Cerebellar cortex (tissue), 1 donor: ENCODE results near the gene LRP1B.
"Not testable (repeated sequence)": the region's sequence is repeated elsewhere in the genome, so short reads cannot be mapped to it uniquely, and the experiment has no call there.

Source experiments
- DNase-seq: peaks from one replicate; pipeline ENCODE4 v3.0.0-alpha.2; 2015; ENCODE audit warnings: low spot score

The LRP1B gene

DNA sequence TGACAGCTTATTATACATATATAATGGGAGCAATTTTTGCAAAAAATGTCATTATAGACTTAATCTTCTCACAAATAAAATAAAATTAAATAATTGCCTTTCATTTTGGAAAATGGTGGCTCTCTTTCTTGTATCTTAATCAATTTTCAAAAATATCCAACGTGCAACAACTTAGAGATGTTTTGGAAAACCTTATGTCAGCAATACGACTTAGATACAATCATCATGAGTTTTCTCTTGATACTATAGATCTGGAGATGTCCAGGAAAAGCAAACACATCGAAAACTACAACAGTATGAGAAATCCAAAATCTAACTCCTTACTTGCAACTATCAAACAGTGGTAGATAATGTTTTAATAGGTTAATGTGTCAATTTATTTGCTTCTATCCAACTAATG is 1529.0 kb downstream of the LRP1B start:
- no peak for DNase-seq

DNA sequence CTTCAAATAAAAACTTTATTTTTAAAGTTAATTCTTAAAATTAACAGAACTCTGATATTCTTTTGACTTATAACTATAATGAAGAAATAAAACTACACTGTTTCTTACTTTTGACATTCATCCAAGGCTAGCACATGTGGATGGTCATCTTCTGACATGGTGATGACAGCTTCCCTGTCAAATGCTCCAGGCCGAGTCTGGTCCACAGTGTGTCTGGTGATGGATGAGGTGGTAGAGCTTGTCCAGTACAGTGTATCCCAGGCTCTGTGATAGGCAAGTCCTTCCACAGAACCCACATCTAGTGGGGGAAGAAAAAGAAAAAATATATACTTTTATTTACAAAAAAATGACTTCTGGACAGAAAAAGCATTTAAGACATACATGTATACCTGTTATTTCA is 1529.5 kb downstream of the LRP1B start:
- no peak for DNase-seq

DNA sequence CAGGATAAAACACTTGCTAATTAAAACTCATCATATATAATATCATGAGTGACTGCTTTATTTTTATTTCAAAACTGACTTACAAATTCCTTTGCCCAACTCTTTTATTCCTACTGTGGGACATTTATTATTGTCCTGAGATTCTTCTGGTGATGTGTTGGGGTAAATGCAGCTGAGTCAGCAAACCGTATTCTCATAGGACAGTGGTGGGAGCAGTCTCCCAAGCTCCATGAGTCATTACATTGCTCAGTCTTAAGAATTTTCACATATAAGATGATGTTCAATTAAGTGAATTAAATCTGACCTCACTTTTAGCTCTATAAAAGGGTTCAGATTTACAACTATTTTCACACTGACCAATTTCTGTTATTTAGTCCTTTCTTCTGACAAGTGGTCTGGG is 1530.7 kb downstream of the LRP1B start:
- no peak for DNase-seq

DNA sequence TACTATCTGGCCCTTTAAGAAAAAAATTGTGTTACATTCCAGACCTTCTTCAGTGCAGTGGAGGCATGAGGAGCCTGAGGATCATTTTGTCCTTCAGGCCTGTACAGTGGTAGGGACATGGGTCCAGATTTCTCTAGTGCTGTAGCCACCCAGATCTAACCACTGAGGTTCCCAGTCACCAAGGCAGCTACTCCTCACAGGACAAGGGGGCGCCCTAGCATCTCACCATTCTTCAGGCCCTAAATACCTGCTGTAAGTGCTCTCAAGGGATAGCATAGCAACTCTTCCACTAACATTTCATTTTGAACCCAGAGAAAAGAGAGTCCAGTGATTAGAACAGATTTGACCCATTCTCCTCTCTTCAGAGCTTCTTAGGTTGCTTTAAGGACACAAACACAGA is 1533.0 kb downstream of the LRP1B start:
- no peak for DNase-seq

DNA sequence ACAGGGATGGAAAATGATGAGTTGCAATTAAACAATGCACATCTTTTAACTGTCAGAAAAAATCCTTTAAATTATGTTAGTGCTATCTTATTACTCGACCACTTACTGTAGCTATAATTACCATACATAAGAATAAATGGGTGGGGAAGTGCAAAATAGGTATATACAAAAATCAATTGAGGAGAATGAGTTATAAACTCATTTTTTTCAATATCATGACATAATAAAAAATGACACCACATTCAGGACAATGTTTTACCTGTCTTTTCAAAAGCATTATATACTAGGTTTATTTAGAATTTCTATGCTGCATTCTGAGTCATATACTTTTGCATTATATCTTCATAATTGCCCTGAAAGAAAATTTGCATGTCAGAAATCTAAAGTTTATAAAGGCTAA is 1533.6 kb downstream of the LRP1B start:
- DNase-seq: no peak

DNA sequence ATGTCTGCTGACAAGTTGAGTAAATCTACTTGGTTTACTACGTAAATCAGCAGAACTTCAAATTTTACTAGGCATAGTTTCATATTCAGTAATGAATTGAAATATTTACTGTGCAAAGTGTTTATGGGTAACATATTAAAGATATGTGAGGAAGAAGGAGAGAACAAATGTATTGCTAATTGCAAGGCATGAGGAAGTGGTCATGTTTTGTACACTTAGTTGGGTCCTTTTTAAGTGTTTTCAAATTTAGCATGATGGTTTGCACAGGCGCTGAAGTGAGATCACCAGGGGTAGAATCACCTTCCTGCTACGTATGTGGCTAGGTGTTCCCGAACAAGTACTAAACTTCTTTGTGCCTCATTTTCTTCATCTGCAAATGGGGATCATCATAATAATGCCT is 1534.4 kb downstream of the LRP1B start:
- DNase-seq: no peak

DNA sequence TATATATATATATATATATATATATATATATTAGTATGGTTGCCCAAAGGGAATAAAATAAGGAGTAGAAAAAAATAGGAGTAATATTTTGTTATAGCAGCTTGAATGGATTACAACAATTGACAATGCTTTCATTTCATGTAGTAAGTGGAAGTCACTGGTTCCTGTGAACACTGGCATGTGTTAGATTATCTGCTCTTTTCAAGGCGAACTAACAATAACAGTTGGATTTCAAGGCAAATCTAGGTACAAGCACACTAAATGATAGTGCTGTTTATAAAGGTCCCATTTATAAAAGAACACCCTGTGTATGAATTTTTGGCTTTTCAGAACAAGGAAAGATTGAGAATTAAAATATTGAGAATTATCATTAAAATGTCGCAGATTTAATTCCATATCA is 1535.7 kb downstream of the LRP1B start:
- no peak for DNase-seq

DNA sequence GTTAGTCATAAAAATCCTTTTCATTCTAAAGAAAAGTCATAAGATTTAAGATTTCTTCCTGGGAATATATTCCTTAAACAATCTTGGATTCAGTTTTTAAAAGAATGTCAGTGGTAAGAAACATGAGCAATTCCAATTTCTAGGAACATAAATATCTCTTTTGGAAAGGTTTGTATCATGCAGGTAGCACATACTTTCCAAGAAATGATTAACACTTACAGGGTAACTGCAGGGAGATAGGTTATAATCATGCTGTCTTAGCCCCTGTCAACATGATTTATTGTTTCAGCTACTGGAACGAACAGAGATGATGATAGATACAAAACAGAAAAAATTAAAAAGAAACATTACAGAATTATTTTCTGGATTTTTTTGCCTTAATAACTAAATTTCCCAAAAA is 1537.7 kb downstream of the LRP1B start:
- no peak for DNase-seq

DNA sequence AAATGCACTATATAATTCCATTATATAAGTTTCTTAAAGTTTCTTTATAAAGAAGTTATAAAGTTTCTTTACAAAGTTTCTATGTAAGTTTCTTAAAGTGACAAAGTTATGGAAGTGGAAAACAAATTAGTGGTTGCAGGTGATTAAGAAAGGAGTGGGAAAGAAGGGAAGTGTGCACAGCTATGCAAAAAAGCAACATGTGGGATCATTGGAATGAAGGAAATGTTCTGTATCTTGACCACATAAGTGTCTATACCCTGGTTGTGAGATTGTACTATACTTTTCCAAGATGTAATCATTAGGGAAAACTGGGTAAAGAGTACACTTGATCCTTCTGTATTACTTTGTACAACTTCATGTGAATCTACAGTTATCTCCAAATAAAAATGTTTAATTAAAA is 1541.1 kb downstream of the LRP1B start:
- DNase-seq: no peak

DNA sequence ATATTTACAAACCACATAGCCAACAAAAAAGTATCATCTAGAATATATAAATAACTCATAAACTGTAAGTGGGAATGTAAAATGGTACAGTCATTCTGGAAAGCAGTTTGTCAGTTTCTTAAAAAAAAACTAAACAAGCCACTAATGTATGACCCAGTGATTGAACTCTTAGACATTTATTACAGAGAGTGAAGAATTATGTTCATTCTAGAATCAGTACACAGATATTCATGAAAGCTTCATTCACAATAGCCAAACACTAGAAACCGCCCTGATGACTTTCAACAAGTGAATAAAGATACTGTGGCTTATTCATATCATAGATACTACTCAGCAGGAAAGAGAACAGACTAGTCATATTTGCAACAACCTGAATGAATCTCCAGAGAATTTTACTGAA is 1541.5 kb downstream of the LRP1B start:
- DNase-seq: no peak

DNA sequence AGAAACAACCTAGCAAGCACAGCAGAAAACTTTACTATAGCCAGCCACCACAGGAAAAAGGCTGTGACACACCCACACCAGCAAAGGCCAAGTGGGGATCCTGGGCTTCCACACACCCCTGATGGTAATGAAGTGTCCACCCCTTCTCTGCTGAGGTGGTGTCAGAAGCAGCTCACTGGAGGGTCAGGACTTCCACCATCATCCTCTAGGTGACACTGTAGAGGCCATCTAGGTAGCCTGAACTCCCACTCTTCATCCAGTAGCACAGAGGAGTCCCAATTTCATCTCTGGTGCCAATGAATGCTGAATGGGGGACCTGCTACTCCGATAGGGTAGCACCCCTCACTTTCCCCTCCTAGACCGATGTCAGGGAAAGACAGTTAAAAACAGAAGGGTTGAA is 1544.4 kb downstream of the LRP1B start:
- peak; percentile 13 for DNase-seq

DNA sequence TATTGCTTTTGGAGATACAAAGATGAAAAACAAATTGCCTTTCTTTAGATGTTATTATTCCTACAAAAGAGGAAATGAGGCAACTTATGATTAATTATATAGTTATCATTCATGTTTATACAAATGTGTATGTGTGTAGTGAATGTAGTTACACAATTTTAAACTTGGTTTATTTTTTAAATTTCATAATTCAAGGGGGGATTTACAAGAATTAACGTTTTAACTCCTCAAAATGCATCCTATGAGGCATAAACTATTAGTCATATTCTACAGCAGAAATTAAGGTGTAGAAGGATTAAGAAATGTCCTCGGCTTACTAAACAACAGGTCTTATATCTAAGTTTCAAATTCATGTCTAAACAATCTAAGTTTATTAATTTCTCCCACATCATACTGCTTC is 1545.8 kb downstream of the LRP1B start:
- DNase-seq: no peak

DNA sequence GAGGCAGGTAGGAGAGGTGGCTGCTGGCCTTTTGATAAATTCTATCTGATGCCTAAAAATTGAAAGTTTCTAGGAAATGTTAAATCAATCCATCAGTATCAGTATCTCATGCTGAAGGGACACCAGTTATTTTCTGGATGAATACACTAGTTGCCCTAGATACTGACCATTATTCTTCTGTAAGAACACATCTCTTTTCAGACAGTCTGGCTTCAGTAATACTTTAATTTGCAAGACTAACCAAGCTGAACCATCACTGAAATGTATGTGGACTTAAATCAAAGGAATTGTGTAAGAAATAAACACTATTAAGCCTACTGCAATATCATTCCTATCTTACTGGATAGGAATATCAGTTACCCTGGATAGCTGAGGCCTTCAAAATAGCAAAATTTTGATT is 1546.3 kb downstream of the LRP1B start:
- no peak for DNase-seq

DNA sequence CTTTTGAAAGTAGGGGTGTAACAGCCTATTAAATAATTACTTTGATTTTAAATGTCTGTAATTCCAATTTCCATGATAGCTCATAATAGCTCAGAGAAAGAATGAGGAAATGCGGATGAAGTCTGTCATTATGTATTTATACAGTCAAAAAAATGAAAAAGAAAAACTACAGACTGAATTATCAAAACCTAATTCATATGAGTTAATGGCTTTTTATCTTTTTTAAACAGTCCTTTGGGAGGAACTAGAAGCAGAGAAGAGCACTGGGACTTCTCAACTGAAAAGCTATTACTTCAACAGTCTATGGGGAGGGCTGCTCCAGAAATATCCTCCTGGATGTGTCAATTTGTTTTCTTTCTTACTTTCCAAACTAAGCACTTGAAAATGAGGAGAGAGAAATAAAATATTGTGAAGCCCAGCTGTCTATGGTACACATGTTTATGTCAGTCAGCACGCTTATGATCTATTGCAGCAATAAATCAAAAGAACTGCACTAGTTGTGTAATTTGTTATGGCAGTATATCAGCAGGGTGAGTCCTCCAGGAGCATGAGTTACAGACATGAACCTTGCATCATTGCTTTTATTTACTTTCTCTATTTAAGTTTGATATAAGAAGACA is 1550.2 kb downstream of the LRP1B start:
- DNase-seq: no peak

DNA sequence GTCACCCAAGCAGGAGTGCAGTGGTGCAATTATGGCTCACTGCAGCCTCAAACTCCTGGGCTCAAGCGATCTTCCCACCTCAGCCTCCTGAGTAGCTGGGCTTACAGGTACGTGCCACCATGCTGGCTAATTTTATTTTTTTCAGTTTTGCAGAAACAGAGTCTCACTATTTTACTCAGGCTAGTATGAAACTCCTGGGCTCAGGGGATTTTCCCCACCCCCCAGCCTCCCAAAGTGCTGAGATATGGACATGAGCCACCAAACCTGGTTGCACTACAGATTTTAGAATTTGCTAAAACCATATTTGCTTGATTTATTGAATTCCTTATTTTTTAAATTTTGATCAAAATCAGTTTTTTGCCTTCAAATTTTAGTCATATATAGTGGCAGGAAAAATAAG is 1553.4 kb downstream of the LRP1B start:
- no peak for DNase-seq

DNA sequence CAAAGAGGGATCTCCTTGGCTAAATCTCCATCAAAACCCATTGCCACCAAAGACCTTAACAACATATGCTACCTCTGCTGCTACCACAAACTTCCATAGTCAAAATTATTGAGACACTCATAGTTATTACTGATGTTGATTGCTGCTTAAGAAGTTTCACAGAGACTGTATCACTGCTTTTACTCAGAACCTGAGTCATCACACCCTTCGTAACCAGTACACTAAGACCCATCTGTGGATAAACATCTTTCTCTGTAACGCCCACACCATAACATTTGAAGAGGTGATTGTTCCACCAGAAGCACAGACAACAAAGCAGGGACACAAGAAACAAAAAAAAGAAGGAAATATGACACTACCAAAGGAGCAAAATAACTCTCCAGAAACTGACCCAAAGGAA is 1563.1 kb downstream of the LRP1B start:
- DNase-seq: no peak

DNA sequence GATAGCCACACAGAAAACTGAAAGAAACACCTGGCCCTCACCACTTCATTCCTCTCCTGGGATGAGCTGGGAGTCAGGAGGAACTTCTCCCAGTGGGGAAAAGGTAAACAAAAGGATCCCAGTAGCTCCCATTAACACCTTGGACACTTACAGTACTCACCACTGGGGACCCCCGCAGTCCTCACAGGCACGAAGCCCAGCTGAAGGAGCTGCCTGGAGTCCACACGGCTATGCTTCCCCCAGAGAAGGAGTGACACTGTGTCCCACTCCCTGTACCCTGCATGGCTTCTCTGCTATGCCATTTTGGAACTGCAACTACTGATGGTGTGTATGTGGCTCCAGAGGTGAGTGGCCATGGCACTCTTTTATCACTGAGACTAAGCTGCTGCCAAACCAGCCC is 1565.1 kb downstream of the LRP1B start:
- DNase-seq: no peak

DNA sequence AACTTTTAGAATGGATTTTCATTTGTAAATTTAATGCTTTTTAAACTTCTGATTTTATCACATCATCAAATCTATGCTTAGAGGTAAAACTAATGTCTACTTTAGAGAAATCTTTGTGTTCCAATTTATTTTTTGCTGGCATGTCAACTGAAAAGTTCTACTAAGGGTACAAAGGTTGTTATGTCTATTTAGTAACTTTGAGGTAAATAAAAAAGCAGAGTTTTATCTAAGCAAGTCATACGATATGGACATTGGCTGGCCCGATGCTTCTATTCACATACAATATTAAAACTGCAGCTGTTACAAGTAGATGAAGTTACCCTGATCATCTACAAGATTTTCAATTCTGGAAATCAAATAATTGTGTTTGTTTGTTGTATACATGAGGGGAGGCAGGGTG is 1575.1 kb downstream of the LRP1B start:
- no peak for DNase-seq

DNA sequence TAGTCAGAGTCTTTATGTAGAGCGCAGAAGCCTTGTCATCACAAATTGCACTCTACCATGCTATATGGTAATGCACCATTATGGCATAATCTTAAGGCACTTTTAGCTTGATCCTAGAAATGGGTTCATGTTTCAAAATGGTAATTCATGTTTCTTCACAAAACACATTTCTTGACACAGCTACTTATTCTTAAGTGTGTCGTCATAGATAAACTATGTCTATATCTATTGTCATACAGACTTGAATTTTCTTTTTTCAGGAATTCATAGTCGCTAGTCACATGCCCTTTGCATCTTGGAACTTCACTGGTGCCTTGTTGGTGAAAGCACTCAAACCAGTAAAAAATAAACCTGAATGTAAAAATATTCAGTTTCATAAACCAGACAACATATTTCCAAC is 1578.2 kb downstream of the LRP1B start:
- no peak for DNase-seq

DNA sequence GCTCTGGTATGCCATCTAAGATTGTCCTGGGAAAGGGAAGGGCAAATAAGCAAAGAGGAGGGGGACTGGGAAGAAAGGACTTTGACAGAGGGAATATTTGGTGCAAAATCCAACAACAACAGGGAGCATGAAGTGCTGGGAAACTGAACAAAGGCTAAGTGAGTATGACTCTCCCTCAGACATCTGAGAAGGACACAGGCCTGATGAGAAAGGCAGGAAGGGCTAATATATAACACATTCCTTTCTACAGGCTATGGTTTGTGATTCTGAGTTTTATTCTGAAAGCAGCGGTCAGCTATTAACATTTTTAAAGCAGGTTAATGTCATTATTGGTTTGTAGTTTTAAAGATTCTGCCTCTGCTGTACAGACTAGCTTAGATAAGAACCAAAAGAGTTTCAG is 1579.5 kb downstream of the LRP1B start:
- DNase-seq: no peak

DNA sequence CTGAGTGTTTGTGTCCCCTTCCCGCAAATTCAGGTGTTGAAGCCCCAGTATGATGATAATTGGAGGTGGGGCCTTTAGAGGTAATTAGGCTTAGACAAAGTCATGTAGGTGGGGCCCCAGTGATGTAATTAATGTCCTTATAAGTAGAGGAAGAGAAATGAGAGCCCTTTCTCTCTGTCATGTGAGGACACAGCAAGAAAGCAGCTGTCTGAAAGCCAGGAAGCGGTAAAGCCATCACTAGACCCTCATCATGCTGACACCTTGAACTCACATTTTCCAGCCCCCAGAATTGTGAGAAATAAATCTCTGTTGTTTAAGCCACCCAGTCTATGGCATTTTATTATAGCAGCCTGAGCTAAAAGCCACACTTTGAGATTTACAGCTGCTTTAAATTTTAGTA is 1580.0 kb downstream of the LRP1B start:
- no peak for DNase-seq

DNA sequence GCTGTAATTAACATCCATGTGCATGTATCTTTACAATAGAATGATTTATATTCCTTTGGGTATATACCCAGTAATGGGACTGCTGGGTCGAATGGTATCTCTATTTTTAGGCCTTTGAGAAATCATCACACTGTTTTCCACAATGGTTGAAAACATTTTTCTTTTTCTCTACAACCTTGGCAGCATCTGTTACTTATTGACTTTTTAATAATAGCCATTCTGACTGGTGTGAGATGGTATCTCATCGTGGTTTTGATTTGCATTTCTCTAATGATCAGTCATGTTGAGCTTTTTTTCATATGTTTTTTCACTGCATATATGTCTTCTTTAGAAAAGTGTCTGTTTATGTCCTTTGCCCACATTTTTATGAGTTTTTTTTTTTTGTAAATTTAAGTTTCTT is 1586.0 kb downstream of the LRP1B start:
- not testable (repeated sequence) for DNase-seq

DNA sequence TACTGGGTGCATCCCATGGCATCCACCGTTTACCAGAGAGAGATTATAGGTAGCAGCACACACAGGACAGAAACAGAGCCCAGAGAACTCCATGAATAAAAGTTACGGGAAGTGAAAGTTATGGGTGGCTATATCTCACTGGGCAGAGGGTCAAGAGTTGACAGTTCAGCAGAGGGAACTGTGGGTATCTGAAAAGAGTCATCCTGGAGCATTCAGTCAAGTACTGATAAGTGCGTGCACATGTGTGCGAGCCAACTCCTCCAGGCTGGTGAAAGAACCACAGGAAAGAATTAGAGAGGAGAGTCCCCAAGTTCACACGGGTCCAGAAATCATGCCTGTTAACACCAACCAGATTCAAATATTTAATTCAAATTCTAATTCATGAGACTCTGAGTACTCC is 1588.2 kb downstream of the LRP1B start:
- no peak for DNase-seq

DNA sequence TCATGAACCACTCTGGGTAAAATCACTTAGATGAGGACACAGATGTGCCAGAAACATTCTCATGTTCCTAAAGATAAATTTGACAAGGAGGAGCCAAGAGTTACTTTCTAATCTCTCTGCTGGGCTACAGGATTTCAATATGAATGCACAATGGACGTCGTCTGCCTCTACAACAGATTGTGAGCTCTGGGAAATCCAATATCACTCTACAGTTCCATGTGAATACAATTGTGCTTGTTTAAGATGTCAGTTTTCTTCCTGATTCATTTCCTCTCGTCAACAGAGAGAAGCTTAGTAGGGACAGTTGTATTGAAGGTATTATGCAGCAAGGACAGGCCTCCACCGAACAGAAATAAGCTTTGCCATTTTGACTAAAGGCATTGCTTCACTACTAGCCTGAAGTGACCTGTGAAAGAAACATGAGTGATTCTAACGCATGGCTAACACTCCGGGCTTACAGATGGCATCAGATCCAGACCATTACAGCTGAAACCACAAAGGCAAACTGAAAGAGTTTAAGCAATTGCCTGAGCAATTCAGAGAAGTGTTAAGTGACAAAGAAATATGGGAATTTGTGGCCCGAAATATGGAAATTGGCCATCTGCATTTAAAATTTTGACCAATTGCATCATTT is 1591.5 kb downstream of the LRP1B start:
- DNase-seq: no peak
